HG03432 (cell line): ENCODE measurements around the gene SNURF.
"Not testable (repeated sequence)": the region's sequence is repeated elsewhere in the genome, so short reads cannot be mapped to it uniquely, and the experiment has no call there.

Source experiments
- ATAC-seq: cut with Tn5 transposase; IDR thresholded peaks from one replicate; pipeline ENCODE4 v1.9.1; 2021; ENCODE audit warnings: mild to moderate bottlenecking, moderate library complexity; ENCODE audit not compliant: unreplicated experiment

Gene SNURF

DNA sequence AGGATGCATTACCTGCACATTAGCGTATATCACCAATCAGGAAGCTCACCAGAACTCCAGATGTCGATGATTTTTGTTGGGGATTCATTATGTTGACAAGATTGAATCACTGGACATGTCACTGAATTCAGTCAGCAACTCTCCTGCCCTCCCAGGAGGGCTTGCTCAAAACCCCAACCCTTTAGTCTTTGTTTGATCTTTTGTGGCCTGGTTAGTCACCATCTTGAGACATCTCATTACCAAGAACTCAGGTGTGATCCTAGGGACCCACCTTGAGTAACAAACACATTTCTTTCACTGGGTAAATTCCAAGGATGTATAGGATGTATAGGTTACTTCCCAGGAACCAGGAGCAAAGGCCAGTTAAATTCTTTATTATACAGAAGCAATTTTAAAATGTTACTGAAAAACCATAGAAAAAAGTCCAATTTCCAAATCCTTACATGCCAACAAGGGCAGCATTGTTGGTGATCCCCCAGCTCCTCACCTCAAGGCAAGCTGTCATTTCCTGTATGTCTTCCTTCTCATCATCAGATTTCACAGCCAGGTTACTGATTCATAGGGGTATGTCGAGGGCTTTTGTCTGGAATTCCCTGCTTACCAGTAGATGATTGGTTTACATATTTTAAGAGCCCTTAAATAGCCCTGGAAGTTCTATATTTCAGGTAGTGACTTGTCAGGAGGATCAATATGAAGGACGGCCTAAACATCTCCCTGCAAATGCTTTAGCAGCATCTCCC, 11.7 kb downstream of the SNURF start:
- ATAC-seq, result no peak

DNA sequence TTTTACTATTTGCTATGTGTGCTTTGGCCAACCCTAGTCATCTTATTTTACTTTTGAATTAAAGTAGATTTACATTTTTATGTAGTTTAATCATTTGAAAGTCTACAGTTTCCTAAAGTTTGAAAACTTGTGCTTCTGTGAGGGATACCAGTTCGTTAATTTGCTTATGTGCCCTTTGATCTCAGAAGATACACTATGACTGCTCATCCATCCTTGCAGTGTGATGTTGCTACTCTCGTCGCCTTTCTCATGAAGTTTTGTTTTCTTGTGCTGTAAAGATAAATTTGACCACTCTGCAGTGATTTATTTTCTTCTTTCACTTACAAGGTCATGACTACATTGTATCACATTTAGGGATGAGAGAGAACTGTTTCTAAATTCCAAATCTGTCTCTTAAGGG, 16.3 kb downstream of the SNURF start:
- no peak for ATAC-seq

DNA sequence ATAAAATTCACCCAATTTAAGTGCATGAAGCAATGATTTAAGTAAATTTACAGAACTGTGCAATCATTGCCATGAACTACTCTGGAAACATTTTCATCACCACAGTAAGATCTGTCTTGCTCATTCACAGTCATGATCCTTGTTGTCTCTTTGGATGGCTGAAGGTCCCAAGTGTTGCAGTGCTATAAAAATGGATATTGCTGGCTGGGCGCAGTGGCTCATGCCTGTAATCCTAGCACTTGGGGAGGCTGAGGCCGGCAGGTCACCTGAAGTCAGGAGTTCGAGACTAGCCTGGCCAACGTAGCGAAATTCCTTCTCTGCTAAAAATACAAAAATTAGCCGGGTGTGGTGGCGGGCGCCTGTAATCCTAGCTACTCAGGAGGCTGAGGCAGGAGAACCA, 17.0 kb downstream of the SNURF start:
- ATAC-seq, result no peak

DNA sequence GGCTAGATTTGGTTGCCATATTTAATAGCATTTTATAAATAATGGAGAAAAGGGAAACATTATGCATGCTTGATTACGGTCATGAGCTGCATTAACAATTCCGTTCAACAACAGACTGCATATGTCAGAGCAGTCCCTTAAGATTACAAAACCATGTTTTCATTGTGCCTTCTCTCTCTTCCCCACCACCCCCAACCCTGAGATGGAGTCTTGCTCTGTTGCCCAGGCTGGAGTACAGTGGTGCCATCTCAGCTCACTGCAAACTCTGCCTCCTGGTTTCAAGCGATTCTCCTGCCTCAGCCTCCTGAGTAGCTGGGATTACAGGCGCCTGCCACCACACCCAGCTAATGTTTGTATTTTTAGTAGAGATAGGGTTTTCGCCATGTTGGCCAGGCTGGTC, 17.9 kb downstream of the SNURF start:
- ATAC-seq, result not testable (repeated sequence)

DNA sequence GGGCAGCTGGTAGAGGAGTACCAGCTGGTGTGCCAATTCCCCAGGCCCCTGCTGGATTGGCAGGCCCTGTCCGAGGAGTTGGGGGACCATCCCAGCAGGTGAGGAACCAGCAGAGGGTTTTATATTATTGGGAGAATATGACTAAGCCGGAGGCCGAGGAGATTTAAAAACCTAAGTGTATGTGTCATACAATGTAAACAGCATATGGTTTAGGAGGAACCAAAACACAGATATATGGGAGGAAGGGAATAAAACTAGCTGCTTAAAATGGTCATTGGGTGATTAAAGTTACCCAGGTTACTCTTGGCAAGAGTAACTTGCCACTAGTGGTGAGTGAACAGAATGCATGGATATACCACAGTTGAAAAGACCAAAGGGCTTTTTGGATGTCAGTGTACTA, 22.1 kb downstream of the SNURF start:
- ATAC-seq, result no peak

DNA sequence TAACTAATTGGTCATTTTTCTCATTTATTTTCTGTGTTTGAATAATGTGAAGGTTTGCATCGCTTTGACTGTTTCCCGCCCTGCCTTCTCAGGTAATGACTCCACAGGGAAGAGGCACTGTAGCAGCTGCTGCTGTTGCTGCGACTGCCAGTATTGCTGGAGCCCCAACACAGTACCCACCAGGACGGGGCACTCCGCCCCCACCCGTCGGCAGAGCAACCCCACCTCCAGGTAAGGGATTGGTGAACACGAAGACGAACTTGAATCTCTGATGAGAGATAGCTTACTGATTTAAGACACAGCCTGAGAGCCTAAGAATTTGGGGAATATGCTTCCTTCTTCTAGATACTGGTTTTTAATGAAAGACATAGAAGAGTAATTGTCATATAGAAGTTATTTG, 22.9 kb downstream of the SNURF start:
- no peak for ATAC-seq

DNA sequence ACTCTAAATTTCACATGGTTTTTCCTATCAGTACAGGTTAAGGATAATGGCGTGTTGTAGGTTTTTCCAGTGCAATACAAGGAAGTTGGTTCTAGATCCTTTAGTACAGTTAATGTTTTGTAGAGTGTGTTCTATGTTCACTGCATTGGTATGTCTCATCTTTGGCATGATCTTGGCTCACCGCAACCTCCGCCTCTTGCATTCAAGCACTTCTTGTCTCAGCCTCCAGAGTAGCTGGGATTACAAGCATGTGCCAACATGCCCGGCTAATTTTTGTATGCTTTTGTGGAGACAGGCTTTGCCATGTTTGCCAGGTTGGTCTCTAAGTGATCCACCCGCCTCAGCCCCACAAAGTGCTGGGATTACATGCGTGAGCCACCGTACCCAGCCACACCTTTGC, 30.4 kb downstream of the SNURF start:
- no peak for ATAC-seq

DNA sequence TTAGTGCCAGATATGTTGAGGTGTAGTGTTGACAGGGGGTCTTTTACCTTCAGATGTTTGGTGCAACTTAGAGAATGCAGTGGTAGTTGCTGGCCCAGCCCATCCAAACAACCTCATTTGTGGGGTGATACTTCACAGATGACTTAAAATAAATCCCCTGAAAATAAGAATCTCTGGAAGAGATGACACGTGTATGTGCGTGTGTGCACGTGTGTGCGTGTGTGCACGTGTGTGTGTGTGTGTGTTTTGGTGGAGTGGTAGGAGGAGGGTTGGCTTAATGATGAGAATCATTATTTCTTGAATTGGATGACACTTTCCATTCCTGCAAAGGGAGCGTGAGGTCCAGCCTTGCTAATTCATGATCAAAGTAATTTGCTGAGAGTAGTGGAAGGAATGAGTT, 31.9 kb downstream of the SNURF start:
- ATAC-seq, result no peak
